Astrocyte (in vitro differentiated cells and primary cell): ENCODE data around the gene LMOD3.

Experiments used
- EZH2 ChIP-seq: IDR thresholded peaks from 2 replicates; pipeline ENCODE4 v1.6.1; 2012; ENCODE audit warnings: mild to moderate bottlenecking, low read length, inconsistent platforms; ENCODE audit not compliant: insufficient read depth
- TF ChIP-seq, protein P1 (sequence below): IDR thresholded peaks from 2 replicates; pipeline ENCODE4 v1.5.1; 2011; ENCODE audit warnings: low read depth, mild to moderate bottlenecking, inconsistent platforms, low read length, moderate library complexity; ENCODE audit not compliant: insufficient read depth

DNA sequence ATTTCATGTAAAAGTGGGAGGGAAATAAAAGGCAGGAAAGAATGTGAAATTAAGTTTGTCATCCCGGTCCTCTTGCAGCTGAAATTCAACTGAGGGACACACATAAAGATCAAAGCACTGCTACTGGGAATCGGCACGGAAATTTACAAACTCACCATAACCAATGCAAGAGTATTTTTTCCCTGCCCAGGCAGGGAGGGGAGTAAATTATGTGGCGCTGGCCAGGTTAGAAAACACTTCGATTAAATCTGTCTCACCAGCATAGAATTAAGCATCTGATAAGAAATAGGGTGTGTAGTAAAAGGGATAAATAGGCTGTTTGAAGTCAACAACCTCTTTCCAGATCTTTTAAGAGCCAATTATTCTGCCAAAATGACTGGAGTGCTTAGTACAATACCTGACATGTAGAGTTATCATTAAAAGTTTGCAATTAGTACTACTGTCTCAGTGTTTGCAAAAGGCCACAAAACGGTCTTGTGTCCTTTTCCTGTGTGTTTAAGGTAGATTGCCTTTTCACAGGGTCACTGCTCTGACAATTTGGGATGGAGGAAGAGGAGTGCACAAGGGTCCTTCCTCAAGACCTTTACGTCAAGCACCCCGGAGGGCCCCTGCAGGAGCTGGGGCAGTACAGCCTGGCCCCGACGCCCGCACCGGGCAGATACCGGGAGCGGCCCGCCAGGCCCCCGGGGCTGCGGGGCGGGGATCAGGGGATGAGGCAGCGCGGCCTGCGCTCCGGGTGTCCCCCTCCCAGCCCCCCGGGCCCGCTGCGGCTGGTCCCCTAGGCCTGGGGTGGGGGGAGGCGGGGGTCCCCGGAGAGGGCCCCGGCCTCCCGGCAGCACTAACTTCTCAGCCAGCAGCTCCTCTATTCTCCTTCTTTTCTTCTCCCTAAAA, 42.9 kb downstream of the LMOD3 start:
- TF ChIP-seq, protein P1, sequence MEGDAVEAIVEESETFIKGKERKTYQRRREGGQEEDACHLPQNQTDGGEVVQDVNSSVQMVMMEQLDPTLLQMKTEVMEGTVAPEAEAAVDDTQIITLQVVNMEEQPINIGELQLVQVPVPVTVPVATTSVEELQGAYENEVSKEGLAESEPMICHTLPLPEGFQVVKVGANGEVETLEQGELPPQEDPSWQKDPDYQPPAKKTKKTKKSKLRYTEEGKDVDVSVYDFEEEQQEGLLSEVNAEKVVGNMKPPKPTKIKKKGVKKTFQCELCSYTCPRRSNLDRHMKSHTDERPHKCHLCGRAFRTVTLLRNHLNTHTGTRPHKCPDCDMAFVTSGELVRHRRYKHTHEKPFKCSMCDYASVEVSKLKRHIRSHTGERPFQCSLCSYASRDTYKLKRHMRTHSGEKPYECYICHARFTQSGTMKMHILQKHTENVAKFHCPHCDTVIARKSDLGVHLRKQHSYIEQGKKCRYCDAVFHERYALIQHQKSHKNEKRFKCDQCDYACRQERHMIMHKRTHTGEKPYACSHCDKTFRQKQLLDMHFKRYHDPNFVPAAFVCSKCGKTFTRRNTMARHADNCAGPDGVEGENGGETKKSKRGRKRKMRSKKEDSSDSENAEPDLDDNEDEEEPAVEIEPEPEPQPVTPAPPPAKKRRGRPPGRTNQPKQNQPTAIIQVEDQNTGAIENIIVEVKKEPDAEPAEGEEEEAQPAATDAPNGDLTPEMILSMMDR: no peak
- TF ChIP-seq EZH2: no peak
